GM21576 (cell line): ENCODE measurements around the gene GNAZ.

Experiments
- ATAC-seq: cut with Tn5 transposase; IDR thresholded peaks from one replicate; pipeline ENCODE4 v1.9.1; 2021; ENCODE audit warnings: mild to moderate bottlenecking, moderate library complexity; ENCODE audit not compliant: unreplicated experiment

GNAZ gene

DNA sequence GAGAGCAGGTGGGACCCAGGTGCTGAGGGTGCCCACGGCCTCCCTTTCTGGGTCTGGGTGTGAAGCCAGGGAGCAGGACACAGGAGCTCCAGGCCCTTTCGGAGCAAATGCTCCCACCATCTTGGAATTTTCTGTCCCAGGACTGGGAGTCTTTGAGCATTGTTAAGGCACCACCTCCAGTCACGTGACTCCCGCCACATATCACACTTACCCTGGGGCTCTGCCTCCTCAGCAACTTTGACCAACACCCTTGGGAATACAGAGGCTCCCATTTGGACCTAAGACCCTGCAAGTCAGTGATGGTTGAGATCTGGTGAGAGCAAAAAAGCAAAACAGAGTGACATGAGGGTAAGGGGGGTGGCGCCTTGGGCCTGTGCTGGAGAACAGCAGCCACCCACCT, 35.6 kb downstream of the GNAZ start:
- no peak for ATAC-seq

DNA sequence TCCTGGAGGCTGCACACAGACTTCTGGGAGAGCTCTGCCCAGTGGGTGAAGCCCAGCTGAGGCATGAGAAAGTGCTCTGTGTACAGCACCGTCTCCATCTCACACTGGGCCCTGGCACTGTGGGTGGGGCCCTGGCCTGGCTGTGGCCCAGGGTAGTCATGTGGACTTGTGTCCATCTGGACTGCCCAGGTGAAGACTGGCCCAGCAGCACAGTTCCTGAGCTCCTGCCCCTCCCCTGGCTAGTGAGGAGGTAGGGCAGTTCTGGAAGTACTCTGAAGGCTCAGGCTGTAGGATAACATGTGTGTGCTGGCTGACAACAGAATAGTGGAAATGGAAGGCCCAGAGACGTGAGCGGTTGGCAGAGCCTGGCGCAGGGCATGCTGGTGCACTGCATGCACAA, 36.0 kb downstream of the GNAZ start:
- ATAC-seq: no peak

DNA sequence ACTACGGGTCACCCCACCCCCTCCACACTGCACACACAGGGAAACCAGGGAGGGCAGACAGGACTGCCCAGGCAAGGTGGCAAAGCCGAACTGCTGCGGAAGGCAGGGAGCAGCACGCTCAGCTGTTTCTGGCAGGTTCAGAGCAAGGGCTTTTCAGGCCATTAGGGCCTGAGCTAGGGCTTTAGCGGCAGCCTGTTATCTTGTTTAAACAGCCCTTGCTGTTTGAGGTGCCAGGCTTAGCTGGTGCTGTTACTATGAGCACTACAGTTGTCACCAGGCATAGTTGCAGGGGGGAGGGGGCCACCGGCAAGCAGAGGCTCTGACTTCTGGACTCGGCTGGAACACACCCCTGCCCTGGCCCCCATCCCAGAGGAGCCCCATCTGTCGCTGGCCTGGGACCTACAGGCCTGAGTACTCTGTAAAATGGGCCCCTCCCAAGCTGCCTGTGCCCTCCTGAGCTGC, 36.6 kb downstream of the GNAZ start:
- no peak for ATAC-seq

GRCh38 chr22:23107487-23108248, 37.3 kb downstream of the GNAZ start:
- ATAC-seq: no peak

GRCh38 chr22:23108249-23109078, 38.1 kb downstream of the GNAZ start:
- no peak for ATAC-seq

GRCh38 chr22:23109079-23109347, 38.7 kb downstream of the GNAZ start:
- no peak for ATAC-seq

DNA sequence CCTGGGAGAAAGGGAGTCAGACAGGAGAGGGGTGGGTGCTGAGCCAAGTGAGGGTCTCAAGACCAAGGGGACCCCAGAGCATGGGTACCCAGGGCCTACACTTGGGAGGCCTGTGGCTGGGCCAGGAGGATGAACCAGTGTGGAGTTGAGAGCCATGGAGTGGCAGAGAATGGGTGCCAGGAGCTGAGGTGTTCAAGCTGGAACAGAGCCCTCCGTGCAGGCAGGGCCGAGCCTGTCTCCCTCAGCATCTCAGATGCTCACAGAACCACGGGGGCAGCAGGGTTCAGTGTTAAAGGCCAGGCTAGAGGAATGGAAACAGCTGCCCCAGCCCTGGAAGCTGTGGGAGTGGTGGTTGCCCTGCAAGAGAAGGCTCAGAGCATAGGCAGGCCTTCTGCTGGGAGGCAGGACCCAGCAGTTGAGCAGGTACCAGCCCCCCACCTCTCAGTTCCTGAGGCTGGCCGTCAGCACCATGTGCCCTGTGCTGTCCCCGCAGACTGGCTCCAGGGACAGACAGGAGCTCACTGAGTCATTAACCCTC, 39.2 kb downstream of the GNAZ start:
- no peak for ATAC-seq

DNA sequence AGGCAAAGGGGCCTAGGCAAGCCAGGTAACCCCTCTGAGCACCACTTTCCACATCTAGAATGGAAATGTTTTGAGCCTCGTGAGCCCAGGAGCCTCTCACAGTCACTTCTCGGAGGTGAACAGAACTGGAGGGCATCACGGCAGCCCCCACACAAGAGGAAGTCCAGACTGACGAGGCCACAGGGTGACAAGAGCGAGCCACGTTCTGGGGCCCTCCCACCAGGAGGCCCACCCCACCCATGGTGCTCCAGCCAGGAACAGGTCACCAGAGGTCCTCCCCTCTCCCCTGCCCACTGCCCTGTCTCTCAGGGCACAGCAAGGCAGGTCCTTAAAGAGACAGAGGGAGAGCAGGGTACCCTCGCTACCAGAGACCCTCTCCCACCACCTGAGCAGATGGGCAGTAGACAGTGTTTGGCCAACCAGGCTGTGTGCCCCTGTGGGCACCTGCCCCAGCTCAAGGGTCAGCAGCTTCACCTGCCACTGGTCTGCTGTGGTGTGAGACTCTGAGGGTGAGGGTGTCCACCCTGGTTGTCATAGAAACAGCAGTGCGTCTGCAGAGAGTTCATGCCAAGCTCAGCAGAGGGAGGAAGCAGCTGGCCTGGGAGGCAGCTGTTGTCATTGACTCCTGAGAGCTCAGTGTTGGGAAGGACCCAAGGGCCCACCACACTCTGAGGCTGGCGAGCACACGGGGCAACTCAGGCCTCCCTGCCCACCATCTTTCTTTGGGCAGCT, 40.0 kb downstream of the GNAZ start:
- ATAC-seq: no peak

DNA sequence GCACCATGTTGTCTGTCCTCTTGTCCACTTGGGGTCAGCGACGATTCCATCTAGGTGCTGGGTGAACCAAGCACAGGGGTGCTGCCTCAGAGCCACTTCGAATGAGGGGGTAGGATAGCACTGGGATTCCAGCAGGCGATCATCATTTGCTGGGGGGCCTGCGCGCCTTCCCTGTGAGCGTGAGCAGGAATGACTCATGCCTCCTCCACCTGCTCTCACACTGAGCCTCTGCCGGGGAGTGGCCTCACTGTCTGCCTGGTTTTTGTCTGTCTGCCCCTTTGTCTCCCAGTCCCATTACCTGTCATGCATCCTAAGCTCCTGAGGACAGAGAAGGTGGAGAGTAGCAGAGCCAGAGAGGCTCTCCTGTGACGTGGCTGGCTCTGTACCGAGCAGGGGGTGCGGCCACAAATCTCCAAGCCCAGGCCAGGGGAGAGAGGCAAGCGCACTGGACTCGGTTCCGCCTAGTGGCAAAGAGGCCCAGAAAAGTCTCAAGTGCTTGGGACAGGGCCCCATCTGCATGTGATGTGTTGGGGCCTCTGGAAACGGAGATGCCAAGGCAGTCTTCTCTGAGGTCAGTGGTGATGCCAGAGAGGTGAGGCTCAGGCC, 40.7 kb downstream of the GNAZ start:
- ATAC-seq: no peak

DNA sequence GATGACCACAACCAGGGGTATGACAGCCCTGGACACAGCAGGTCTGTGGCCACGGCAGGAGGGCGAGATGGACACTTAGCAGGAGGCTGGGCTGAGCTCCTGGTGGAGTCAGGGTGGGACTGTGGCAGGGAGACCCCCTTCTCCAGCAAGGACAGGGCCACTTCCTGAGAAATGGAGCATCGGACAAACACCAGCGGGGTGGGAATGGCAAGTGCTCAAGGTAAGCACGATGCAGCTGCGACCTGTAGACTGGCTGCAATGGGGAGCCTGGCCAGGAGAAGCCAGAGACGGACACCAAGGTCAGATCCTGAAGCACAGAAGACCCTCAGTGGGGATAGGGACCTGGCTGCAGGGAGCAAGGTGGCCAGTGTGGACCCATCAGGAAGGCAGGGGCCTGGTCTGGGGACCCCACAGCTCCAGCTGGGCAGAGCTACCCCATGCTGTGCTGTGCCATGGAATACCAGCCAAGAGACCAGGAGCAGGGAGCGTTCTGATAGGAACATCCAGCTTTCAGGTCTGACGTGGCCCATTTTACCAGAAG, 42.2 kb downstream of the GNAZ start:
- no peak for ATAC-seq

GRCh38 chr22:23113067-23113846, 42.9 kb downstream of the GNAZ start:
- no peak for ATAC-seq

DNA sequence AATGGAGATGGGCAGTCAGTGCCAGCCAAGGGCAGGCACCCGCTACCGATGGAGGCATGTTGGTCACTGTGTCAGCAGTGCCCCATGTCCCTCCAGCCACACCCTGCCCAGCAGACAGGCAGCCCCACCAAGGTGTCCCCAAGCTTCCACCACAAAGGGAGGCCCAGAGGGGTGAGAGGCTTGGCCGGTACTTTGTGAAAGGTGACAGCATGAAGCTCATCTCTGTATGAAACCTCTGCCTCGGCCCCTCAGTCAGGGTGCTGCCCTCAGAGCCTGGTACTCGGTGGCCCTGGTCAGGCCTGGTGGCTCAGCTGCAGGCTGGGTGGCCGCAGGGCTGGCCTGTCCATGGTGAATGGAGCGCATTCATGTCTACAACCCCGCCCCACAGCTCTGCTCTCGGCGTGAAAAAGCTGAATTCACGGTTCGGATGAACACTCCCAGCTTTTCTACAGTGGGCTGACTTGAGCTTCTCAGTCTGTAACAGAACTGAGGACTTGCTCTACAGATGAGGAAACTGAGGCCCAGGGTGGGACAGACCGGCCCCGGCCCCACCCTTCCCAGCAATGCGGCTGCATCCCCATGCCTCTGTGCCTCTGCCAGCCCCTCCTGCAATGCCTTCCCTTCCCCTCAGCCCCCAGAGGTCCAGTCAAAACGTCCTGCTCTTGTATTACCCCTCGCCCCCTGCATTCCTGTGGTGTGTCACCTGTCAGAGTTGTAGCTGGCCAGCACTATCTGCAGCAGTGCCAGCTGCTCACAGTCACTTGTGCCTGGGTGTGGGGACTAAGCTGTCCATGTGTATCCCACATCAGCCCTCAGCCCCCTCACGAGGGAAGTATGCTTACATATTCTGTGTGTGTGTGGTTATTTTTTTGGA, 43.8 kb downstream of the GNAZ start:
- no peak for ATAC-seq

DNA sequence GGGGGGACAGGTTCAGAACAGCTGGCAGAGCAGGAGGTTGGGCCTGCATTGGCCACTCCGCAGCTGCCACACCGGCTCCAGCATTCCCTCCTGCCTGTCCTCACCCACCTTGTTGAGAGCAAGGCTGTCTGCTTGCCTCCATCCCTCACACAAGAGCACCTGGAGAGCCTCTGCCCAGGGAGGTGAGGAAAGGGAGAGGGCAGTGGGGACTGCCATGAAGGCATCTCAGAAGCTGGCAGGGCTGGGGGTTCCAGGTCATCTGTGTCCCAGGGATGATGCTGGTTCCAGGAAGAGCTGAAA, 44.4 kb downstream of the GNAZ start:
- no peak for ATAC-seq

GRCh38 chr22:23115369-23115768, 45.0 kb downstream of the GNAZ start:
- no peak for ATAC-seq

DNA sequence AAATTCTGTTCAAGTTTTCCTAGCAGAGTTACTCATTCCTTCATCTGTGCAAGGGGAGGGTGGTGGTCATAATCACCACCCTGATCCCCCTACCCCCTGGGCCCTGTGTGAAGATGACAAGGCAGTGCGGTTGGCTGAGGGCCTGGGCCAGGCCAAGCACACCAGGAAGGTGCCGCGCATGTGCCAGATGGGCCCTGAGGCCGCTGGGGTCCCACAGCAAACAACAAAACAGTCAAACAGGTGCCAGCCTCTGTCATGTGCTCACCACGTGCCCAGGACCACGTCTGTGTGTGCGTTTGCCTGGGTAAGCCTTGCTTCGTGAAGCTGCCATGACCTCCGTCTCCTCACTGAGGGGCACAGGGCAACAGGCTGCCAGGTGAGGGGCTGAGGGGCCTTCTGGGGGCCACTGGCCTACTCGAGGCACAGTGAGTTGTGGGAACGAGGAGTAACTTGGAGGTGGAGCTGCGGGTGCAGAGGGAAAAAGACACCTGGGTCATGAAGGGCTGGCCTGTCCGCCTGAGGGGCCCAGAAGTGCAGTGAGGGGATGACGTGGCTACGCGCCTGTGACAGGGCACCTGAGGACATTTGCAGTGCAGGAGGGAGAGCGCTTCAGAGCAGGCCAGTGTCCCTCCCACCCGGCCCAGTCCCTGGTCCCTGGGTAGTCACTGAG, 45.6 kb downstream of the GNAZ start:
- no peak for ATAC-seq

GRCh38 chr22:23116506-23117263, 46.4 kb downstream of the GNAZ start:
- no peak for ATAC-seq

DNA sequence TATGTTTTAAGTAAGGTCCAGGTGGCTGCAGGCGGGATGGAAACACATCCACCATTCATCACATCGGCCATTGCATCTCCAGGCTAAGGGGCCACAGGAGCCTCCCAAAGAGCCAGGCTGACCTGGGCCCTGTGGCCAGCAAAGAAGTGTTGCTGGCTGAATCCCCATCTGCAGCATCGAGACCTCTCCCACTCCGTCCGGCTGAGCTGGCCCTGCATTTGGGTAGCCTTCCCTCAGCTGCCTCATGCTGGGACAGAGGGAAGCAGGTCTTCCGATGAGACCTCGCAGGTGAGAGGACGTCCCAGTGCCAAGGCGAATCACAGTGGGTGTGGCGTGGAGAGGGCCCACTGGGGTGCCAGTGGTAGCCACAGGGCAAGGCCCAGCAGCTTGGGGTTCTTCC, 47.0 kb downstream of the GNAZ start:
- no peak for ATAC-seq
